ENCODE measurements around the gene SHANK1.
"Not testable (repeated sequence)": the region's sequence is repeated elsewhere in the genome, so short reads cannot be mapped to it uniquely, and the experiment has no call there.

DNA sequence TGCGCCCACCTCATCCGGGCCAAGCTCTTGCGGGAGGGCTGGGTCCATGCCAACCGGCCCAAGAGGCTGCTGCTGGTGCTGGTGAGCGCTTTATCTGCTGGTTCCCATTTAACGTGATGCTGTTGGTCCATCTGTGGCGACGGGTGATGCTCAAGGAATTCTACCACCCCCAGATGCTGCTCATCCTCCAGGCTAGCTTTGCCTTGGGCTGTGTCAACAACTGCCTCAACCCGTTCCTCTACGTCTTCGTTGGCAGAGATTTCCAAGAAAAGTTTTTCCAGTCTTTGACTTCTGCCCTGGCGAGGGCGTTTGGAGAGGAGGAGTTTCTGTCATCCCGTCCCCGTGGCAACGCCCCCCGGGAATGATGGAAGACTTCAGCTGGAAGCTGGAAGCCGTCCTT lies 39.5 kb upstream of the SHANK1 start:
- not testable (repeated sequence) for TF ChIP-seq POLR2AphosphoS5 (IDR thresholded peaks at IDR 0.05; ENCODE audit: low read depth, low read length); SPI1 (IDR thresholded peaks at IDR 0.05; ENCODE audit: low read depth, low read length); POLR2A (IDR thresholded peaks at IDR 0.05; ENCODE audit: low read depth, low read length); TAF1 (IDR thresholded peaks at IDR 0.05; ENCODE audit: low read depth, low read length); PAX5 (IDR thresholded peaks at IDR 0.05; ENCODE audit: insufficient read depth, low read length, severe bottlenecking)

All from GM12891 (cell line).